Stomach (tissue), 4 donors: ENCODE results near the gene OR8K3.

Experiments
- CTCF ChIP-seq, 7 experiments: fragments of 450-650 bp in 4 of 7; fragments of 200-600 bp in 3 of 7; sonication (generic) in 3 of 7; IDR thresholded peaks; one replicate each; pipeline ENCODE4 v1.5.1; 2016 to 2019; ENCODE audit warnings: antibody characterized with exemption in 7 of 7, control low read depth in 2 of 7, mild to moderate bottlenecking in 1 of 7
- POLR2A ChIP-seq, 4 donors: fragments of 450-650 bp; IDR thresholded peaks; one replicate each; pipeline ENCODE4 v1.6.1; 2016; ENCODE audit warnings: antibody characterized with exemption in 4 of 4, control low read depth in 2 of 4, mild to moderate bottlenecking in 1 of 4, moderate library complexity in 1 of 4

- TF ChIP-seq CTCF (IDR thresholded peaks at IDR 0.05), result no peak
- TF ChIP-seq POLR2A (IDR thresholded peaks at IDR 0.05), result no peak
These were observed 7.1 kb upstream of the OR8K3 start for GRCh38 chr11:56307836-56308235.
